HG02970 (cell line): ENCODE results near the gene NEDD8.
"Not testable (repeated sequence)": the region's sequence is repeated elsewhere in the genome, so short reads cannot be mapped to it uniquely, and the experiment has no call there.

Experiments
- ATAC-seq: cut with Tn5 transposase; IDR thresholded peaks from one replicate; pipeline ENCODE4 v1.9.1; 2021; ENCODE audit warnings: mild to moderate bottlenecking, moderate library complexity, moderate number of reproducible peaks; ENCODE audit not compliant: unreplicated experiment, low FRiP score

NEDD8 gene

DNA sequence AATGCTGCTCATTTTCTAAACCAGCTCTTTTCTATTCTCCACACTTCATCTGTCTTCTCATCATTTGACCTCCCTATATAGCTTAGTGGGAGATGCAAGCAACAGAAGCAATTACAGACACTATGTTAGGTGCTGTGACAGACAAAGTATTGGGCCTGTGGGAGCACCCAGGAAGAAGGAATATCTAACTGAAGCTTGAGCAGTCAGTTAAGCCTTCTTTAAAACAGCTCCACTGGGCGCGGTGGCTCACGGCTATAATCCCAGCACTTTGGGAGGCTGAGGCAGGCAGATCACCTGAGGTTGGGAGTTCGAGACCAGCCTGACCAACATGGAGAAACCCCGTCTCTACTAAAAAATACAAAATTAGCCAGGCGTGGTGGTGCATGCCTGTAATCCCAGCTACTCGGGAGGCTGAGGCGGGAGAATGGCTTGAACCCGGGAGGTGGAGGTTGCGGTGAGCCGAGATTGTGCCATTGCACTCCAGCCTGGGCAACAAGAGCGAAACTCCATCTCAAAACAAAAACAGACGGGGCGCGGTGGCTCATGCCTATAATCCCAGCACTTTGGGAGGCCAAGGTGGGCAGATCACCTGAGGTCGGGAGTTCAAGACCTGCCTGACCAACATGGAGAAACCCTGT is 28.8 kb downstream of the NEDD8 start:
- not testable (repeated sequence) for ATAC-seq

DNA sequence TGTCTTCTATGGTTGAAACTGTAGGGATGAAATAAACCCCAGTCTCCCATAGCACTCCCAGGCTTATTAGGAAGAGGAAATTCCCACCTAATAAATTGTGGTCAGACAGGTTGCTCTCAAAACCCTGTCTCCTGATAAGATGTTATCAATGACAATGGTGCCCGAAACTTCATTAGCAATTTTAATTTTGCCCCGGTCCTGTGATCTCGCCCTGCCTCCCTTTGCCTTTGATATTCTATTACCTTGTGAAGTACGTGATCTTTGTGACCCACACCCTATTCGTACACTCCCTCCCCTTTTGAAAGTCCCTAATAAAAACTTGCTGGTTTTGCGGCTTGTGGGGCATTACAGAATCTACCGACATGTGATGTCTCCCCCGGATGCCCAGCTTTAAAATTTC is 29.6 kb downstream of the NEDD8 start:
- not testable (repeated sequence) for ATAC-seq

- ATAC-seq = no peak
Measured at GRCh38 chr14:24198814-24199524, 33.2 kb downstream of the NEDD8 start.

- no peak for ATAC-seq
Measured at GRCh38 chr14:24197056-24197450, 35.1 kb downstream of the NEDD8 start.

GRCh38 chr14:24196071-24197055 is 35.8 kb downstream of the NEDD8 start:
- ATAC-seq = peak; percentile 26

DNA sequence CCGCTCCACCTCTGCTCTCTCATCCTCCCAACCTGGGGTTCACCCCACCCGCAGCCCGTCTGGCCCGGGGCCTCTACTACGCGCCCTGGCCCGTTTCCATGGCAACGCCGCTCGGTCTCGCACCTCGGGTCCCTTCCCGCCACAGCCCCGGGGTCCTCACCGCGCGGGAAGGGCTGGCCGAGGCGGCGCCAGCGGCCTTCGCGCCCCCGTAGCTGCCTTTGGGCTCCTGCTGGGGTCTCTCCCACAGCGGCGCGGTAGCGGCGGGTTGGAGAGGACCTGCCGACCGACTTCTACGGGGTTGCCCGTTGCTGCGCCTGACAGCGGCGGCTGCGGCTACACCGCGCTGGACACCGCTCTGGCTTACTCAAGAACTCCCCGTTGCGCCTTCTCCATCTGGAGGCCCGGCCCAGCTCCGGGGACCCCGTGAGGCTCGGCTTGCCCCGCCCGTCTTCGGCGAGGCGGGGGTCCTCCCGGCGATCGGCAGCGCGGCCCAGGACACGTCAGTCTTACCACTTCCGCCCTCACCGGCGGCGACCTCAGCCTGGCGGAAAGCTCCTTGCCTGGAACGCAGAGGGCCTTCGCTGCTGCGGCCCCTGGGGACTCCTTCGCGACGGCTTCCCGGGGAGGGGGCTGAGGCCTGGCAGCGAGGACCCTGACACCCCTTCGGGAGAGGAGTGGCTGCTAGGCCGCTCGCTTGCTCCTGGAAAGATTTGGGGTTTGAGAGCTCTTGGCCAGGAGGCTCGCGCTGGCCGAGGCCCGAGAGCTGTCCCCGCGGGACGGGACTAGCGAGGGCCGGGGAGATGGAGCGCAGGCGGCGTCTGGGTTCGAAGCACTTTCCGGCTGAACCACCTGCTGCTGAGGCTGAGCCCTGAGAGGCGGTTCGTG is 36.7 kb downstream of the NEDD8 start, which contains the start of gene TM9SF1:
TM9SF1 (minus strand) TSS at position 256 of the 885 bp plus-strand sequence. CDS start 422 bp downstream, outside the sequence.
- peak; percentile 66 for ATAC-seq

- no peak for ATAC-seq
Measured at GRCh38 chr14:24194873-24195185, 37.3 kb downstream of the NEDD8 start.

DNA sequence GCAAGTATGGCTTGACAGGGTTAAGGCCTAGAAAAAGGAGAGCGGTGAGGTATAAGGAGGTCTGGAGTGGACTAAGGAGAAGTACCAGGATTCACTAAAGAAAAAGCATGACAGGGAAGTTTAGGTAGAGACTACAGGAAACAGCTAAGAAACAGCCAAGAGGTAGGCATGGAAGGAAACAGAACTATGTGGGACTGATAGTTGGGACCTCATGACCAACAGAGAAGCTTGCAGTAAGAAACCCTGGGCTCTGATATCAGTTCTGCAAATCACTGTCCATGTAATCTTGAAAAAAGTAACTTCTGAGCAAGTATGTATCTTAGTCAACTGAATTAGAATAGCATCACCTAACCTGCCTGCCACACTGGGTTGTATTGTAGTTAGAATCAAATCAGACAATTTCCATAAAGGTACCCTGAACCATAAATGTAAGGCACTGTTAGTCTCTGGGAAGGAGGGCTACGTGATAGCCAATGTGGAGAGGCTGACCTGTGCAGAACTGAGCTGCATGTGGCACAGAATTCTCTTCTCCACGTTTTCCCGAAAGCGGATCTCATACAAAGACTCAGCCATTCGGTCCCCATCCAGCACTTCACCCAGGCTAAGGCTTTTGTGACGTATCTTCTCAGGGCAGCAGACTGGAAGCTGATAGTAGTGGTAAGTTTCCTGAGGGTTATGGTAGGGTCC is 37.8 kb downstream of the NEDD8 start:
- ATAC-seq = no peak

GRCh38 chr14:24192933-24193332 is 39.2 kb downstream of the NEDD8 start:
- ATAC-seq = no peak

GRCh38 chr14:24190416-24190815 is 41.8 kb downstream of the NEDD8 start:
- ATAC-seq = no peak

DNA sequence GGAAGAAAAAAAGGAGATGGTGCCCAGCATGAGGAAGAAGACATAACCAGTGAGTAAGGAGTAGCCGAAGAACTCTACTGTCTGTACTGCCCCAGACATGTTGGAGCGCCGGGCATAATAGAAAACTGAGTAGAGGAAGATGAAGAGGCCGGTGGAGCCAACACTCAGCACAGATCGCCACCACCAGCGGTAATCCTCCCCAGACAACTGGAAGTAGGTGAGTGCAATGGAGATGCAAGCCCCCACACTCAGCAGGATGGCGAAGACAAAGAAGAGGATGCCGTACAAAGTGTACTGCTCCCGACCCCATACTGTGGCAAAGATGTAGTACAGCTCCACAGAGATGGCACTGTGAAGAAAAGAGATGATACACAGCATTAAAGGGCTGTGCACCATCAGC is 42.7 kb downstream of the NEDD8 start:
- ATAC-seq = no peak

DNA sequence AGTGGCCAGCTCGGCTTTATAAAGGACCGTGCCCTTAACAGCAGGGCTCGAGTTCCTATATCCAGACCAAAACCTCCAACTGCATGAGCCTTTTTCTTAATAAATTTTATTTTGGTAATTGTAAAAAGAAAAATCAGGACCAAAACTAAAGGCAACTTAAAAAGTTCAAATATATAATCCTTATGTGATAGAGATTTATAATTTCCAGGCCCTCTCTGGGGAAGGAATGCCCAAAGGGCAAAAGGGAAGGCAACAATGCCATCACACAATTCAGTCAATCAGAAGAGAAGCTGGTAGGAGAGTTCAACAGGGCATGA is 43.1 kb downstream of the NEDD8 start:
- no peak for ATAC-seq

DNA sequence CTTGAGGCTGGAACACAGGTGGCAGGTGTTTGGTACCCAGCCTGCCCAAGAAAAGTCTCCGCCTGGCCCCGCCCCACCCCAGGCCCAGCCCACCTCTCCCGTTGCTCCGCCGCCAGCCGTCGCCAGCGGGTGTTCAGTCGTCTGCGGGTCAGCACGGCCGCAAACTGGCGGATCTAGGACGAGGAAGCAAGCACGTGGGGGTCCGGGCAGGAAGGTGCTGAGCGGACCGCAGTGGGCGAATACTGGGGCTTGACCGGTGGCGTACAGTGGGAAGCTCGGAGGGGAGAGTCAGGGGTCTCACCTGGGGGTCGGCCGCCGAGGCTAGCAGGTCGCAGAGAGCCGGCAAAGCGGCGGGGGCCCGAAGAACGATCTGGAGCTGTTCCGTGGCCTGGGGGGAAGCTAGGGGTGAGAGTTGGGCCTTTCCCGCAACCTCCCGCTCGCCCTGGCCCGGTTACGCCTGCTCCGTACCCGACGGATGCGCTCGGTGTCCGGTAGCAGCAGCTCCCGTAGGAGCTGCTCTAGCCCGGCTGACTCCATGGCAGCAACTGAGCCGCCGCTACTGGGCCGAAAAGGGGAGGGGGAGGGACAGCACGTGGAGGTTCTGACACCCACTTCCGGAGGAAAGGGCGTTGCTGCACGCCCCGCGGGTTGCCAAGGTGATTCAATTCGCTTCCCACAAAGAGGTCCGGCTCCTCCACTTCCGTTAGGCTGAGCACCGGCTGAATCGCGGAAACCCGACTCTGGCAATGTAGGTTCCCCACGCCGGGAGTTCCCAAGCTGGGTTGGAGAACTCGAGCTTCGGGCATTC is 43.7 kb downstream of the NEDD8 start, which contains the start of gene IPO4:
IPO4 (minus strand) TSS at position 566 of the 808 bp plus-strand sequence; CDS start at position 537, 29 bp downstream.
- ATAC-seq = peak; percentile 89

DNA sequence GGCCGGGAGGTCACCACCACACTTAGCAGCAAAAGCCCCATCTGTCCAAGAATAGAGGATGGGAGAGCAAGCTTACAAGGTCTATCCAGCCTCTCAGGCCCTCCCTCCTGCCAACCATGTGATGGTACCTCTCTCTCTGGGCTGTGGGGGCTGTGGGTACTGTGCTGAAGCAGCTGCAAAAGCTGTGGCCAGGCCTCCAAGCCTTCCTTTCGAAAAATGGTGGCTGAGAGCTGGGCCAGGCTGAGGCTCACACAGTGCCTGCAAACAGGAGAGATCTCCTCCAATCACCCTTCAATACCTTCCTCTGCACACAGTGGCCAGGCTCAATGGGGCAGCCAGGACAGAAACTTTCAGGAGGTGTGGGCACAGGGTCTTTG is 44.6 kb downstream of the NEDD8 start:
- no peak for ATAC-seq

DNA sequence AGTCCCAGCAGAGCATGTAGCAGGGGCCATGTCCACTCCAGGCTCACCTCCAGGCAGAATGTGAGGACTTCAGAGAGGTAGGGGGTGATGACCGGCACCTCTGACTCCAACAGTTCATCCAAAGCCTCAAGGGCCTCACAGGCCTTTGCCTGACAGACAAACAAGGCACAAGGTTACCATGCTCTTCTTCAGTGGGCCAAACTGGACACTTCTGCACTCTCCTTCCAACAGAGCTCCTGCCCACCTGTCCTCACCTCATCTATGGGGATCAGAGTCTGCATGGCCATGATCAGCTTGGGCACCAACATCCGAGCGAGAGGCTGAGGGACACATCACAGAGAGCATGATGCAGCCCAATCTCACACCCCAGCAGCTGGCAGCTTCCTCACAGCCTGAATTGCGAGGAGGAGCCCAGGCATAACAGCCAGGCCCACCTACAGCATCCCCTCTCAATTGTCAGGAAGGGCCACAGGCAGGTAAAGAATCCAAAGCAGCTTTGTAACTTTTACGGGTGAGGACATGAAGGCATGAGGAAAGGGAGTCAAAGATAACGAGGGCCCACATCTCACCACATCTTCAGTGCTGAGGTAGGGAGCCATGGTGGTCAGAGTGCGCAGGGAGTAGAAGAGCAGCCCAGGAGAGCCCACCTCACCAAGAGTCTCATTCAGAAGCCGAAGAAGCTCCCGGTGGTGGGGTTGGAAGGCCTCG is 45.2 kb downstream of the NEDD8 start:
- no peak for ATAC-seq

DNA sequence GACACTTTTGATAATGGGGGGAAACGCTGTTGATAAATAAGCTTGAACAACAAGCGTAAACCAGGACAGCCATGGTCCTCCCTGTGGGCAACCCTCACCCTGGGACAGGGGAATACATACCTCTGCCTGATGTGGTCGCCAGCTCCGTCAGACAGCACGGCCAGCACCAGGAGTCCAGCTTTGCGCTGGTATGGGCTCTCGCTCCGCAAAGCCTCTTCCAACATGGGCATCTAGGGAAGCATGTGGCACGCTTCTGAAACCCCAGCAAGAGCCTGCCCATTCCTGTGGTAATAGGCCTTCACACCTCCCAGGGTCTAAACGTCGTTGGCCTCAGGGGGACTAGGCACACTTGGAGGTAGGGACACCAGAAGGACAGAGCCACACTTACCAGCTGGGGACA is 46.4 kb downstream of the NEDD8 start:
- no peak for ATAC-seq

DNA sequence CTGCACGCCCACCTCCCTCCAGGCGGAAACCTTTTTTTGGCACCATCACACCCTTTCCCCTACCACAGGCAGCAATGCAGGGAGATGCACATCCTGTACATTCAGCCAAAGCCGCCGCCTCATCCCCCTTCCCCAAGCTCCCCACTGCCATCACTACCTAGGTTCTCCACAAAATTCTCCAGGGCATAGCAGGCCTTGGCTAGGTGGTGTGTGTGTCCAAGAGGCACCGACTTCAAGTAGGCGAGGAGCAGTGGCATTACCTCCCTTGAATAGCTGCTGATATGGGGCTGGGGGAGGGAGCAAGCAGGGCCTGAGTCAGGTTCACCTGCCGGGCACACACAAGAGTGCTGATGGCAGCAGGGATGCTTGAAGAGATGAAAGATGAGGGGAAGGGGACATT is 47.1 kb downstream of the NEDD8 start:
- no peak for ATAC-seq
